PC-9 (cell line): ENCODE measurements around the gene SNX13. TPM values are rescaled to one million over a fixed set of nuclear protein-coding genes. Genes with fewer than 3 reads are reported as not detected.

Experiments
- BruUV-seq: library from RNA; stranded (reverse); fragments of 400-500 nt; replicated peaks from 2 replicates; lab custom pipeline; 2021; lab: Mats Ljungman, UMichigan
- CTCF ChIA-PET: fragments of 300-600 bp; sonication (Branson Sonifier 250); formaldehyde crosslinking; loops from one replicate; lab custom pipeline; 2022; ENCODE audit warnings: antibody characterized with exemption; lab: Charles Lee
- POLR2A ChIA-PET: fragments of 300-600 bp; sonication (Branson Sonifier 250); formaldehyde crosslinking; loops from one replicate; lab custom pipeline; 2022; ENCODE audit warnings: antibody characterized with exemption; ENCODE audit not compliant: unreplicated experiment; lab: Charles Lee
- DNase-seq, 2 experiments: peaks; one replicate each; pipeline versions ENCODE4 v3.0.0 to v3.0.0-alpha.2; 2015 to 2022; ENCODE audit warnings: mixed read lengths in 1 of 2
- H2AFZ ChIP-seq: fragments of 200-600 bp; sonication (generic); 2 replicates; pipeline ENCODE4 v1.8.1; 2017; ENCODE audit warnings: antibody characterized with exemption
- H3F3A ChIP-seq: fragments of 200-600 bp; sonication (generic); 2 replicates; pipeline ENCODE4 v1.8.1; 2017; ENCODE audit warnings: antibody characterized with exemption, mild to moderate bottlenecking, low read depth; ENCODE audit not compliant: insufficient read depth
- H3K27ac ChIP-seq: fragments of 200-600 bp; sonication (generic); 2 replicates; pipeline ENCODE4 v1.6.1; 2016; ENCODE audit warnings: mixed run types
- H3K27me3 ChIP-seq: fragments of 200-600 bp; sonication (generic); 2 replicates; pipeline ENCODE4 v1.6.1; 2016; ENCODE audit warnings: low read depth, mixed run types; ENCODE audit not compliant: insufficient read depth
- H3K36me3 ChIP-seq: fragments of 200-600 bp; sonication (generic); 2 replicates; pipeline ENCODE4 v1.6.1; 2016; ENCODE audit warnings: low read depth, mixed run types
- H3K4me1 ChIP-seq: fragments of 200-600 bp; sonication (generic); replicated peaks from 2 replicates; pipeline ENCODE4 v1.6.1; 2016; ENCODE audit warnings: mixed run types; ENCODE audit not compliant: insufficient read depth
- H3K4me2 ChIP-seq: fragments of 200-600 bp; sonication (generic); 2 replicates; pipeline ENCODE4 v1.6.1; 2017; ENCODE audit warnings: mixed run types
- H3K4me3 ChIP-seq: fragments of 200-600 bp; sonication (generic); 2 replicates; pipeline ENCODE4 v1.6.1; 2016; ENCODE audit warnings: mixed run types
- H3K79me2 ChIP-seq: fragments of 200-600 bp; sonication (generic); 2 replicates; pipeline ENCODE4 v1.6.1; 2017; ENCODE audit warnings: low read depth, mixed run types
- H3K9me2 ChIP-seq: fragments of 200-600 bp; sonication (generic); 2 replicates; pipeline ENCODE4 v1.8.1; 2017; ENCODE audit warnings: mild to moderate bottlenecking; ENCODE audit not compliant: insufficient read depth
- H3K9me3 ChIP-seq: fragments of 200-600 bp; sonication (generic); 2 replicates; pipeline ENCODE4 v1.8.1; 2016; ENCODE audit warnings: low read depth; ENCODE audit not compliant: insufficient read depth
- H4K20me1 ChIP-seq: fragments of 200-600 bp; sonication (generic); 2 replicates; pipeline ENCODE4 v1.8.1; 2017; ENCODE audit not compliant: insufficient read depth
- EZH2 ChIP-seq: fragments of 200-600 bp; sonication (generic); IDR thresholded peaks from 2 replicates; pipeline ENCODE4 v1.8.0; 2017; ENCODE audit warnings: antibody characterized with exemption, low read depth
- intact Hi-C: fragments of 100-400 bp; cut with micrococcal nuclease; formaldehyde crosslinking; loops from one replicate; pipeline ENCODE4 v1.10.0; 2022; ENCODE audit not compliant: unreplicated experiment
- total RNA-seq: library from RNA; stranded (reverse); gene quantifications from 2 replicates; pipeline ENCODE4 v1.2.3, GENCODE V29; 2021
- TF ChIP-seq, protein P1 (sequence below): fragments of 200-600 bp; sonication (generic); conservative IDR thresholded peaks from 2 replicates; pipeline ENCODE4 v1.6.1; 2017; ENCODE audit warnings: mixed run types, antibody characterized with exemption, mild to moderate bottlenecking, moderate library complexity

Gene SNX13
- total RNA-seq, 1 experiment from 2014 or later, result 56.3 TPM

DNA sequence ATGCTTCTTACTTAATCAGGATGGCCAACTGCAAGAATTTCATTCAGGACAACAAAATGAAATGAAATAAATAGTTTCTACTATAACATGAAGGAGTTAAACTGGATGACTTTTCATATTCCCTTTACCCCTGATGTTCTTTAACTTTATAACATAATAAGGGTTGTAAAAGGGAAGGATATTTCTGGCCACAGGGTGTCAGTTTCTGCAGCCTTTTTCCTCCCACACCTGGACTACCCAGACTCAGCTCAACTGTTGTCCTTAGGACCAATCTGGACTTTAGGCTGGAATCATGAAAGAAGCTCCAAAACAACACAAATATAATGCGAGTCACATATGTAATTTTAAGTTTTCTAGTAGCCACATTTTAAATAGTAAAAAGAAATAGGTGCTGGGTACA, 44.0 kb upstream of the SNX13 start:
- DNase-seq, result no peak
- Histone ChIP-seq H3K9me2 (no peaks in the 10 kb centered on the region), H2AFZ (no peak overlapping the region), H3K4me2 (no peak overlapping the region), H3F3A (no peaks in the 10 kb centered on the region), H3K9me3 (no peaks in the 10 kb centered on the region), H3K4me3 (no peak overlapping the region), H3K79me2 (no peaks in the 10 kb centered on the region), H3K27me3 (no peaks in the 10 kb centered on the region), H3K4me1 (no peaks in the 10 kb centered on the region), H4K20me1 (no peaks in the 10 kb centered on the region), H3K27ac (no peak overlapping the region), H3K36me3 (0 out of 2 replicates have a peak, but pooled peaks cover 3% of the 10 kb centered on the region)
- ChIA-PET POLR2A (no interaction called here), CTCF (no interaction called here)
- TF ChIP-seq, protein P1, sequence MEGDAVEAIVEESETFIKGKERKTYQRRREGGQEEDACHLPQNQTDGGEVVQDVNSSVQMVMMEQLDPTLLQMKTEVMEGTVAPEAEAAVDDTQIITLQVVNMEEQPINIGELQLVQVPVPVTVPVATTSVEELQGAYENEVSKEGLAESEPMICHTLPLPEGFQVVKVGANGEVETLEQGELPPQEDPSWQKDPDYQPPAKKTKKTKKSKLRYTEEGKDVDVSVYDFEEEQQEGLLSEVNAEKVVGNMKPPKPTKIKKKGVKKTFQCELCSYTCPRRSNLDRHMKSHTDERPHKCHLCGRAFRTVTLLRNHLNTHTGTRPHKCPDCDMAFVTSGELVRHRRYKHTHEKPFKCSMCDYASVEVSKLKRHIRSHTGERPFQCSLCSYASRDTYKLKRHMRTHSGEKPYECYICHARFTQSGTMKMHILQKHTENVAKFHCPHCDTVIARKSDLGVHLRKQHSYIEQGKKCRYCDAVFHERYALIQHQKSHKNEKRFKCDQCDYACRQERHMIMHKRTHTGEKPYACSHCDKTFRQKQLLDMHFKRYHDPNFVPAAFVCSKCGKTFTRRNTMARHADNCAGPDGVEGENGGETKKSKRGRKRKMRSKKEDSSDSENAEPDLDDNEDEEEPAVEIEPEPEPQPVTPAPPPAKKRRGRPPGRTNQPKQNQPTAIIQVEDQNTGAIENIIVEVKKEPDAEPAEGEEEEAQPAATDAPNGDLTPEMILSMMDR, result no peak
- TF ChIP-seq EZH2, result no peak
- BruUV-seq, result no TSS peak
- intact Hi-C loops, result no loop called here

DNA sequence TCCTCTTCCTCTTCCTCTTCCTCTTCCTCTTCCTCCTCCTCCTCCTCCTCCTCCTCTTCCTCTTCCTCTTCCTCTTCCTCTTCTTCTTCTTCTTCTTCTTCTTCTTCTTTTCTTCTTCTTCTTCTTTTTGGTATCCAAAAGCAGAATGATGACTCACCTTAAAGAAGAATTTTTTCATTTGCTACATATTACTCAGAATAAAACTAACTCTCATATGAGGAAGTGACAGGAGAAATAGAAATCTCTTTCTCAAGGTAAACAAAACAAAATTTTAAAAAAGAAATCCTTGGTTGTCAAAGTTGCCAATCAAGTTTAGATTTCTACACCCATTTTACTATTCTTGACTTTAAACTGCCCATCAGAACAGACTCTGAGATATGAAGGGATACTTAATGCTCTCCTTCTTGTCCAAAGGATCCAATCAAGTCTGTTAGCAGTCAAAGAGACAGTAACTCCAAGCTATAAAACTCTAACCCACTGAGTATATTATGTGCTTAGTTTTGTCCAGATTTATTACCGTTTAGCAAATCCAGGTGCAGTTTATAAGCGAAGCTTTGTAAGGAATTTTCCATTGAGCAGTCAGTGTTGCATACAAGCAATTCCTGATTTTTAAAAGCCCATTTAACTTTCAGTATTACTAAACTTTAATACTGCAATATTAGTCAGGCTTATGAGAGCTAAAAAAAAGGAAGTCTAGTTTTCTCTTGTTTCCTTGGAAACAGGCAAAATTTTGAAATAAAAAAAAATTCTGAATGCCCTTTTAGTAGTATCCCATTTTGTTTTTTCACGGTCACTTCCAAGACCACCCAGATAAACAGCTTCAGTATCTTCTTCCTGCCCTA, 43.1 kb upstream of the SNX13 start:
- Histone ChIP-seq H2AFZ (no peak overlapping the region), H3K27ac (no peak overlapping the region), H4K20me1 (no peaks in the 10 kb centered on the region), H3F3A (no peaks in the 10 kb centered on the region), H3K4me2 (no peak overlapping the region), H3K79me2 (no peaks in the 10 kb centered on the region), H3K9me3 (no peaks in the 10 kb centered on the region), H3K9me2 (no peaks in the 10 kb centered on the region), H3K27me3 (no peaks in the 10 kb centered on the region), H3K36me3 (0 out of 2 replicates have a peak, but pooled peaks cover 3% of the 10 kb centered on the region), H3K4me1 (no peaks in the 10 kb centered on the region), H3K4me3 (no peak overlapping the region)
- no TSS peak for BruUV-seq
- ChIA-PET POLR2A (no interaction called here), CTCF (no interaction called here)
- intact Hi-C loops, result no loop called here
- DNase-seq, result no peak
- TF ChIP-seq, protein P1, result no peak
- TF ChIP-seq EZH2, result no peak

DNA sequence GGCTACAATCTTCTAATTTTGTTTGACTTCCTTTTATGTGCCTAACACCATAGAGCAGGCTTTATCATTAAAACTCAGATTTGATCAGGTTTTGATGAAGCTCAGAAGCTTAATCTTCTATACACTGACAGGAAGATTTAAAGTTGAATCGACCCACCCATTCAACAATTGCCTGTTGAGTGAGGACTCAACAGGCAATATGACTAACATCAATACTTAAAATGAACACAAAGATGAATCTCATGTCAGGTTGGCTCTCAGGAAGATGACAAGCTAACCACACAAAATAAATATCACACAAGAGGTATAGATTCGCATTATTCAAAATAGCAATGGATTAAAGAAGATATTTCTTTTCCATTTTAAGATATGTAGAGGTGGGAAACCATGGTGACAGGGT, 36.7 kb upstream of the SNX13 start:
- H3K9me3 ChIP-seq, result no peaks in the 10 kb centered on the region
- H3K9me2 ChIP-seq, result no peaks in the 10 kb centered on the region
- no peaks in the 10 kb centered on the region for H3K27me3 ChIP-seq
- no peaks in the 10 kb centered on the region for H3F3A ChIP-seq
- no peak overlapping the region for H3K4me3 ChIP-seq
- ChIA-PET CTCF (no interaction called here), POLR2A (no interaction called here)
- no peaks in the 10 kb centered on the region for H4K20me1 ChIP-seq
- intact Hi-C loops, result no loop called here
- no peak for DNase-seq
- no peak overlapping the region for H3K27ac ChIP-seq
- no peak for TF ChIP-seq EZH2
- TF ChIP-seq, protein P1, result no peak
- BruUV-seq, result no TSS peak
- H3K36me3 ChIP-seq, result no peaks in the 10 kb centered on the region
- no peaks in the 10 kb centered on the region for H3K4me1 ChIP-seq
- no peak overlapping the region for H3K4me2 ChIP-seq
- H3K79me2 ChIP-seq, result no peaks in the 10 kb centered on the region
- no peak overlapping the region for H2AFZ ChIP-seq
